ENCODE measurements around the gene SCEL. TPM values are rescaled to one million over a fixed set of nuclear protein-coding genes. Genes with fewer than 3 reads are reported as not detected.

SCEL gene
- total and polyA plus RNA-seq, 10 donors = 0.04 to 0.29 TPM; not detected in 8

GRCh38 chr13:77530875-77531274 is 4.6 kb upstream of the SCEL start:
- Histone ChIP-seq H3K27ac (no peak overlapping the region), H3K9me3 (no peaks in the 10 kb centered on the region), H3K4me3 (no peak overlapping the region), H3K27me3 (replicated peaks in 1 of 7) (no peaks in the 10 kb centered on the region), H3K36me3 (no peaks in the 10 kb centered on the region), H3K4me1 (no peaks in the 10 kb centered on the region)
- intact Hi-C loops (cut with DNase I; ENCODE audit: low total_unique reads) = no loop called here
- no peak for TF ChIP-seq POLR2AphosphoS5 (IDR thresholded peaks at IDR 0.05)
- TF ChIP-seq POLR2A (IDR thresholded peaks at IDR 0.05) = no peak
- no peak for DNase-seq

GRCh38 chr13:77532983-77533382 is 2.5 kb upstream of the SCEL start:
- intact Hi-C loops (cut with DNase I; ENCODE audit: low total_unique reads) = no loop called here
- peaks cover 0 to 3% (median 0%) of the 10 kb centered on the region in 7 donors for H3K27me3 ChIP-seq (replicated peaks in 1 of 7)
- no peak overlapping the region for H3K27ac ChIP-seq
- H3K9me3 ChIP-seq = no peaks in the 10 kb centered on the region
- WGBS, 5 donors = 81 to 97% (median 94%) methylated on average over 2 of the region's 2 CpGs
- no peaks in the 10 kb centered on the region for H3K36me3 ChIP-seq
- no peaks in the 10 kb centered on the region for H3K4me1 ChIP-seq
- TF ChIP-seq POLR2AphosphoS5 (IDR thresholded peaks at IDR 0.05) = no peak
- TF ChIP-seq, protein P1, sequence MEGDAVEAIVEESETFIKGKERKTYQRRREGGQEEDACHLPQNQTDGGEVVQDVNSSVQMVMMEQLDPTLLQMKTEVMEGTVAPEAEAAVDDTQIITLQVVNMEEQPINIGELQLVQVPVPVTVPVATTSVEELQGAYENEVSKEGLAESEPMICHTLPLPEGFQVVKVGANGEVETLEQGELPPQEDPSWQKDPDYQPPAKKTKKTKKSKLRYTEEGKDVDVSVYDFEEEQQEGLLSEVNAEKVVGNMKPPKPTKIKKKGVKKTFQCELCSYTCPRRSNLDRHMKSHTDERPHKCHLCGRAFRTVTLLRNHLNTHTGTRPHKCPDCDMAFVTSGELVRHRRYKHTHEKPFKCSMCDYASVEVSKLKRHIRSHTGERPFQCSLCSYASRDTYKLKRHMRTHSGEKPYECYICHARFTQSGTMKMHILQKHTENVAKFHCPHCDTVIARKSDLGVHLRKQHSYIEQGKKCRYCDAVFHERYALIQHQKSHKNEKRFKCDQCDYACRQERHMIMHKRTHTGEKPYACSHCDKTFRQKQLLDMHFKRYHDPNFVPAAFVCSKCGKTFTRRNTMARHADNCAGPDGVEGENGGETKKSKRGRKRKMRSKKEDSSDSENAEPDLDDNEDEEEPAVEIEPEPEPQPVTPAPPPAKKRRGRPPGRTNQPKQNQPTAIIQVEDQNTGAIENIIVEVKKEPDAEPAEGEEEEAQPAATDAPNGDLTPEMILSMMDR (IDR thresholded peaks at IDR 0.05 in 8 of 11, conservative IDR thresholded peaks at IDR 0.05 in 3 of 11) = no peak
- no peak for TF ChIP-seq POLR2A (IDR thresholded peaks at IDR 0.05)
- DNase-seq = no peak
- H3K4me3 ChIP-seq = no peak overlapping the region

- TF ChIP-seq, protein P1 (IDR thresholded peaks at IDR 0.05 in 8 of 11, conservative IDR thresholded peaks at IDR 0.05 in 3 of 11) = no peak
- TF ChIP-seq POLR2A (IDR thresholded peaks at IDR 0.05) (no peak), POLR2AphosphoS5 (IDR thresholded peaks at IDR 0.05) (no peak)
- H3K4me1 ChIP-seq = no peaks in the 10 kb centered on the region
- no peak overlapping the region for H3K4me3 ChIP-seq
- DNase-seq = no peak
- 65 to 87% (median 72%) methylated on average over 7 of the region's 7 CpGs for WGBS, 5 donors
- no peak overlapping the region for H3K27ac ChIP-seq
- intact Hi-C loops (cut with DNase I; ENCODE audit: low total_unique reads) = no loop called here
- H3K27me3 ChIP-seq (replicated peaks in 1 of 7) = peaks cover 0 to 6% (median 0%) of the 10 kb centered on the region in 7 donors
- H3K36me3 ChIP-seq = no peaks in the 10 kb centered on the region
- no peaks in the 10 kb centered on the region for H3K9me3 ChIP-seq
Observed at GRCh38 chr13:77533875-77534788, 1.4 kb upstream of the SCEL start.

DNA sequence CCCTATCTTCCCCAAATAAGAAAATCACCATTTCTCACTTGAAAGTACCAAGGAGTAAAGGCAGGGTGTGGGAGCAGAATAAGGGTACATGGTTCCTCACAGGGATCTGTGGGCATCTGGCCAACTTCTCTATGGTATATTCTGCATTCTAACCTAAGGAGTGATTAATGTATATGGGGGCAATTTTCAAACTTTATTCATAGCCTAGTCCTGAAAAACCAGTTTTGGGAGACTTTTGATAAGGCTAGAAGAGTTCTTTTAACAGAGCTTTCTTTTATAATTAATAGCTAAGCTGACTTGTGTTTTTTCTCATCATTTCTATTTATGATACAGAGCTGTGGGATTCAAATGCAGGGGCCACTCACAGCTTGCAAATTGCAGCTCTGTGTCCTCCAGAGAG is 852 bp downstream of the SCEL start:
- Histone ChIP-seq H3K36me3 (no peaks in the 10 kb centered on the region), H3K4me1 (no peaks in the 10 kb centered on the region), H3K4me3 (no peak overlapping the region), H3K9me3 (no peaks in the 10 kb centered on the region), H3K27ac (no peak overlapping the region), H3K27me3 (replicated peaks in 1 of 7) (peaks cover 0 to 6% (median 0%) of the 10 kb centered on the region in 7 donors)
- TF ChIP-seq, protein P1 (IDR thresholded peaks at IDR 0.05 in 8 of 11, conservative IDR thresholded peaks at IDR 0.05 in 3 of 11) = no peak
- no peak for TF ChIP-seq POLR2AphosphoS5 (IDR thresholded peaks at IDR 0.05)
- TF ChIP-seq POLR2A (IDR thresholded peaks at IDR 0.05) = no peak
- no peak for DNase-seq
- intact Hi-C loops (cut with DNase I; ENCODE audit: low total_unique reads) = no loop called here
